Measurements from ENCODE around the gene PSORS1C1.
"Not testable (repeated sequence)": the region's sequence is repeated elsewhere in the genome, so short reads cannot be mapped to it uniquely, and the experiment has no call there.

PSORS1C1 gene

DNA sequence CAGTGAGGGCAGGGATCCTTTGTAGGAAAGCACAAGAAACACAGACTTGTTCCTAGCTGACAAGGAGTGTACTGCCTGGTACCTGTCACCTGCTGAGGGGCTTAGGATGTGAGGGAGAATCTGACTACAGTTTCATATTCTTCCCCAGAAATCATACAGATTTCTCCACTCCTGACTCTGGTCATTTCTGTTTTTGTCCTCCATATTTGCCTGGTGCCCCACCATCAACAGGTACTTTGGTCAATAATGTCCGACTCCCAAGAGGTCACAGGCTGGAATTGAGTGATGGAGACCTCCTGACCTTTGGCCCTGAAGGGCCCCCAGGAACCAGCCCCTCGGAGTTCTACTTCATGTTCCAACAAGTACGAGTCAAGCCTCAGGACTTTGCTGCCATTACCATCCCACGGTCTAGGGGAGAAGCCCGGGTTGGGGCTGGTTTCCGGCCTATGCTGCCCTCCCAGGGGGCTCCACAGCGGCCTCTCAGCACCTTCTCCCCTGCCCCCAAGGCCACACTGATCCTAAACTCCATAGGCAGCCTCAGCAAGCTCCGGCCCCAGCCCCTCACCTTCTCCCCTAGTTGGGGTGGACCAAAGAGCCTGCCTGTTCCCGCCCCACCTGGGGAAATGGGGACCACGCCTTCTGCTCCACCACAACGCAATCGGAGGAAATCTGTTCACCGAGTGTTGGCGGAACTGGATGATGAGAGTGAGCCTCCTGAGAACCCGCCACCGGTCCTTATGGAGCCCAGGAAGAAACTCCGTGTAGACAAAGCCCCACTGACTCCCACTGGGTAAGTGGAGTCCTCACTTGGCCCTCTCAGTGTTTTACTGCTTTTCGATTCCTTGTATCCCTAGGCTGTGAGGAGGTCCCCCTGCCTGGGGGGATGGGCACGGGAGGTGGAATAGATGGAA is 46.9 kb downstream of the PSORS1C1 start:
- no peak for DNase-seq

DNA sequence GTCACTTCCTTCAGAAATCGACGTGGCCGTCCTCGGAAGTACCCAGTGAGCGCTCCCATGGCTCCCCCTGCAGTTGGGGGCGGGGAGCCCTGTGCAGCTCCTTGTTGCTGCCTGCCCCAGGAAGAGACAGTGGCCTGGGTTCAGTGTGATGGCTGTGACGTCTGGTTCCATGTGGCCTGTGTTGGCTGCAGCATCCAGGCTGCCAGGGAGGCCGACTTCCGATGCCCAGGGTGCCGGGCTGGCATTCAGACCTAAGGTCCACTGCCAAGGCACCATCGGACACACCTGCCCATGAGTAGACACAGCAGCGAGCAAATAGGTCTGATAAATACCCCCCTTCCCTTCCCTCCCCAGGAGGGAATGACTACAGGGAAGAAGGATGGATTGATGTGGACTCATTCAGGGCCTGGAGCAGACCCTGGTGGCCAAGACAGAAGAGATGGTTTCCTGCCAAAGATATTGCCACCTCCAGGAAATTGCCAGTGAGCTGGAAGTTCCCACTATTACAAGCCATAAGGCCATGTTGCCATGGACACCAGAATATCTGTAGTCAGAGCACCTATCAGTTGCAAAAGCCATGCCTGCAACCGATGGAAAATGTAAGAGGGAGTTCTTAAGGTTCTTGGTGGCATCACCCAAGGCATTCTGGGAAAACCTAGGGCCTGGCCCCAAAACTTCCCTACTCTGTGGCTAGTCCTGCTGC is 48.0 kb downstream of the PSORS1C1 start:
- DNase-seq: no peak

DNA sequence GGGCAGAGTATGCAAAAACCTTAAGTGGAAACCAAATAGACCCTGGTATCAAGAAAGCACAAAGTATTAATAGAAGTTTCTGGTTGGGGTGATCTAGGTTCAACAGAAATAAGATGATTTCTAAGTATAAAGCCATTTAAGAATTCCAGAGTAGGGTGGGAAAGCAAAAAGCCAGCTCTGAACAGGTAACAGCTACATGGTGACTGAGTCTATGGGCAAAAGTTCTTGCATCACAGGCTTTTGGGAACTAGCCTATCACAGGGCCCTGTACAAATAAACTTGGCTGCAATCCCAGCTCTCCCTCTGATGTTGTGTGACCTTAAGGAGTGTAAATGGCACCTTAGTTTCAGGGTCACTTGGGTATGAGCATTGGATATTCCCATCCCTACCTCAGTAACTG is 49.3 kb downstream of the PSORS1C1 start:
- no peak for DNase-seq

- not testable (repeated sequence) for DNase-seq
These were observed 50.0 kb downstream of the PSORS1C1 start for GRCh38 chr6:31164475-31165063.

DNA sequence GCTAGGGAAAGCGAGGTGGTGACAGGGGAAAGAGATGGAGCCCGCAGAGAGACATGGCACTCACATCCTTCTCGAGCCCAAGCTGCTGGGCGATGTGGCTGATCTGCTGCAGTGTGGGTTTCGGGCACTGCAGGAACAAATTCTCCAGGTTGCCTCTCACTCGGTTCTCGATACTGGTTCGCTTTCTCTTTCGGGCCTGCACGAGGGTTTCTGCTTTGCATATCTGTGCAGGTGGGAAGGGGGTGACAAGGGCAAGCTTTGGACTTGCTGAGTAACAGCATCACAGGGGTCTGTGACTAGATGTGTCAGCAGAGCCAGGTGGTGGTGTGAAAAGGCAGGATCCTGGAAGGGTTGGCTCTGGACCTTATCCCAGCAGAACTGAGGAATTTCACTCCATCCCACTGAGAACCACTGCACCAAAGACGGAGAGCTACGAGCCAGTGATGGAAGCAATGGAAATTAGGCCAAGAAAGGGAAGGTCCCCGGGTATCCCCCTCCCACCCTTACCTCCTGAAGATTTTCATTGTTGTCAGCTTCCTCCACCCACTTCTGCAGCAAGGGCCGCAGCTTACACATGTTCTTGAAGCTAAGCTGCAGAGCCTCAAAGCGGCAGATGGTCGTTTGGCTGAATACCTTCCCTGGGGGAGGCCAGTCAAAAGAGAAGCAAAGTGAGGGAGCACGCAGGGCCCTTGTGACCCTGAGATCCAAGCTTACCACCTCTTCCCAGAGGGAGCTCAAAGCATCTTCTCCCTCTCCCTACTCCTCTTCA is 50.6 kb downstream of the PSORS1C1 start:
- not testable (repeated sequence) for DNase-seq

DNA sequence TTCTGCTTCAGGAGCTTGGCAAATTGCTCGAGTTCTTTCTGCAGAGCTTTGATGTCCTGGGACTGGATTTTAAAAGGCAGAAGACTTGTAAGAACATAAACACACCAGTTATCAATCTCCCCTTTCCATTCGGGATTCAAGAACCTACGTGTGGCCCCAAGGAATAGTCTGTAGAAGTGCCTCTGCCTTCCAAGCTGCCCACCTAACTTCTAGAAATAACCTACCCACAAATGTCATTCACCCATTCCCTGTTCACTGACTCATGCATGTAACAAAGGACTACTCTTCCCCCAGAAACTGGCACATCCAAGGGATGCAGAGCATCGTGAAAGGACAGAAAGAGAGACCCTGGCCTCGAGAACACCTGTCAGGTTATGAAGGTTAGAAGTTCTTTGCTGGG is 51.4 kb downstream of the PSORS1C1 start:
- DNase-seq: no peak

GRCh38 chr6:31168606-31169005 is 54.0 kb downstream of the PSORS1C1 start:
- no peak for DNase-seq

GRCh38 chr6:31169123-31169857 is 54.7 kb downstream of the PSORS1C1 start:
- no peak for DNase-seq

DNA sequence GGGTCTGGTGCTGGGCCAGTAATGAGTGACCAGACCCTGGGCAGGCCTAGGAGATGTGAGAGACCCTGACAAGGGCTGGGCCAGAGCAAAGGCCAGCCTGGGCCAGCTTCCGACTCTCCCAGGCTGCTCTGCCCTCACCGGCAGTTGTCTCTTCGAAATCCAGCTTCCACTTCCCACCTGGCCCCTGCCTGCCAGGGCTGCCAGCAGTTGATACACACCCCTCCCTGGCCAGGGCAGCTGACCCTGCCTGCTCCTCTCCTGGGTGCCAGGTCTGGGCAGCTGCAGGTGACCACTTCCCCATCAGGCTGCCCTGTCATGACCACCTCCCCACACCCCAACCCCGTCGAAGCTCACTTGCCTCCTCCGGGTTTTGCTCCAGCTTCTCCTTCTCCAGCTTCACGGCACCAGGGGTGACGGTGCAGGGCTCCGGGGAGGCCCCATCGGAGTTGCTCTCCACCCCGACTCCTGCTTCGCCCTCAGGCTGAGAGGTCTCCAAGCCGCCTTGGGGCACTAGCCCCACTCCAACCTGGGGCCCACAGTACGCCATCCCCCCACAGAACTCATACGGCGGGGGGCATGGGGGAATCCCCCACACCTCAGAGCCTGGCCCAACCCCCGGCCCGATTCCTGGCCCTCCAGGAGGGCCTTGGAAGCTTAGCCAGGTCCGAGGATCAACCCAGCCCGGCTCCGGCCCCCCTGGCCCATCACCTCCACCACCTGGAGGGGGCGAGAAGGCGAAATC is 55.4 kb downstream of the PSORS1C1 start:
- not testable (repeated sequence) for DNase-seq

- no peak for DNase-seq
These were observed 55.9 kb downstream of the PSORS1C1 start, which contains the start of gene POU5F1 for GRCh38 chr6:31170600-31170881. Gene POU5F1 (minus strand): TSS chr6:31170682. CDS start chr6:31170620, 62 bp downstream.

DNA sequence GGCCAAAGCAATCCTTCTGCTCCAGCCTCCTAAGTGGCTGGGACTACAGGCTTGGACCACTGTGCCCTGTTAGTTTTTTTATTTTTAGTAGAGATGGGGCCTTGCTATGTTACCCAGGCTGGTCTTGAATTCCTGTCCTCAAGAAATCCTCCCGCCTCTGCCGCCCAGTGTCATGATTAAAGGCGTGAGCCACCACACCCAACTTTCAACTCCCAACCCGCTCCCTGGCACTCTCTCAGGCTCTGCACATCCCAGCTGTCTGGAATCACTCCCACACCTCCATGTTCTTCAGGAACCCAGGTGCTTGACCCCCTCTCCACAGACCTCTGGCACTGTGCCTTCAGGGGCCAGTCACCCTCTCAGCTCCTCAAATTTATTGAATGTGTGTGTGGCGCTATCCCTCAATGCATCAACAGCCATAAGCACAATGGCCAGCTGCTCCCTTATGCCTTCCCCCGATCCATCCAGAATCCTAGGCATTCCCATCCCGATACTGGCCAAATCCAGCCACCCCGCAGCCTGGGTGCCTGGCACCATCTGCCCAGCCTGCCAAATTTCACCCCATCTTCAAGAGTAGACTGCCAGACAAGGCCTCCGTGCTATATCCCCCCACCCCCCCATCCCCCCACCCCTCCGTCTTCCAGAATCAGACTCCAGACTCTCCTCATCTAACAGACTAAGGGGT is 56.5 kb downstream of the PSORS1C1 start:
- no peak for DNase-seq

GRCh38 chr6:31171931-31172905 is 57.6 kb downstream of the PSORS1C1 start:
- DNase-seq: no peak

GRCh38 chr6:31172973-31173384 is 58.4 kb downstream of the PSORS1C1 start:
- DNase-seq: no peak

GRCh38 chr6:31173406-31173805 is 58.8 kb downstream of the PSORS1C1 start:
- no peak for DNase-seq

DNA sequence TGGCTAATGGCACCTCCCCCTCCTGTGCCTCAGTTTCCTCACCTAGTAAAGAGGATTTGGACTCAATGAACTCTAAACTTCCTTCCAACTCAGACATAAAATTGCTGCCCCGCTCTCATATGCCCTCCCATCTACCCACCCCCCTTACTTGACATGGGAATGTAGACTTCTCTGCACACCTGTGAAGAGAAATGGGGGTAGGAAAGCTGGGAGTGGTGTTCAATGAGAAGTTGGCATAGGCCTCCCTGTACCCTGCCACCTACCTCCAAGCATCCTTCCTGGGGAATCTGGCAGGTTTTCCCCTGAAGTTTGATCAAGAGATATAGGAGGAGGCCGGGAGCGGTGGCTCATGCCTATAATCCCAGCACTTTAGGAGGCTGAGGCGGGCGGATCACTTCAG is 59.8 kb downstream of the PSORS1C1 start:
- DNase-seq: no peak

DNA sequence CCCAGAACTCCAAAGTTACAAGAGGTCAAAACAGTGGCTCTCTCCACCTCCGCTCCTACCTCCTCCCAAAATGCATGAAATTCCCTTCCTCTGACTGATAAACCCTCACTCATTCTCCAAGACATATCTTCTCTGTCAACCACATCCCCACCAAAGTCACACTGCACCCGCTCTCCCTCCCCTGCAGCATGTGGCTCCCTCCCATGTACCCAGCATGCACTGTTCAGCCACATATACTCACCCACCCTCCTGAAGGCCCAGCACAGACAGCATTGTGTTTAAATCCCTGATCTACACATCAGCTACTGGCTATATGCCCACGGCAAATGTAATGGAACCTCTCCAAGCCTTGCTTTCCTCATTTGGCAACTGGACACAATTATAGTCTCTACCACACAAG is 61.4 kb downstream of the PSORS1C1 start:
- DNase-seq: no peak

GRCh38 chr6:31178143-31179041 is 63.8 kb downstream of the PSORS1C1 start:
- no peak for DNase-seq

- DNase-seq: no peak
These were observed 64.4 kb downstream of the PSORS1C1 start for GRCh38 chr6:31179042-31179386.

GRCh38 chr6:31179896-31180295 is 65.3 kb downstream of the PSORS1C1 start:
- no peak for DNase-seq

Measured in NCI-H345 (cell line).